Measurements from ENCODE around the gene MAN2B2. TPM values are rescaled to one million over a fixed set of nuclear protein-coding genes. Genes with fewer than 3 reads are reported as not detected.

Gene MAN2B2
- total RNA-seq, 1 donor from 2014 or later: 4.7 TPM

DNA sequence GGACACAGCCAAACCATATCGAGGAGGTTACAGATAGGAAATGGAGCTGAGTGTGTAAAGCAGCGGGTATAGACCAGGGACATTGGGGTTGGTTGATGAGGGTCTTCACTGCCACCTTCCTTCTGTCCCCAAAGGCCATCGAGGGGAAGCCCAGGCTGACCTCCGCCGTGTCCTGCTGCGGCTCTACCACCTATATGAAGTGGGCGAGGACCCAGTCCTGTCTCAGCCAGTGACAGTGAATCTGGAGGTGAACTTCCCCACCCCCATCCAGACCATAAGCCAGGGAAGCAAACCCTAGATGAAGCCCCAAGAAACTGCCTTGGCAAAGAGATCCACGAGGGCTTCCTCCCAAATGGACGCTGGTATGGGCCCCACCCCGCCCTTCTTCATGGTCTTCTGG, 42.3 kb downstream of the MAN2B2 start:
- TF ChIP-seq, protein P1, sequence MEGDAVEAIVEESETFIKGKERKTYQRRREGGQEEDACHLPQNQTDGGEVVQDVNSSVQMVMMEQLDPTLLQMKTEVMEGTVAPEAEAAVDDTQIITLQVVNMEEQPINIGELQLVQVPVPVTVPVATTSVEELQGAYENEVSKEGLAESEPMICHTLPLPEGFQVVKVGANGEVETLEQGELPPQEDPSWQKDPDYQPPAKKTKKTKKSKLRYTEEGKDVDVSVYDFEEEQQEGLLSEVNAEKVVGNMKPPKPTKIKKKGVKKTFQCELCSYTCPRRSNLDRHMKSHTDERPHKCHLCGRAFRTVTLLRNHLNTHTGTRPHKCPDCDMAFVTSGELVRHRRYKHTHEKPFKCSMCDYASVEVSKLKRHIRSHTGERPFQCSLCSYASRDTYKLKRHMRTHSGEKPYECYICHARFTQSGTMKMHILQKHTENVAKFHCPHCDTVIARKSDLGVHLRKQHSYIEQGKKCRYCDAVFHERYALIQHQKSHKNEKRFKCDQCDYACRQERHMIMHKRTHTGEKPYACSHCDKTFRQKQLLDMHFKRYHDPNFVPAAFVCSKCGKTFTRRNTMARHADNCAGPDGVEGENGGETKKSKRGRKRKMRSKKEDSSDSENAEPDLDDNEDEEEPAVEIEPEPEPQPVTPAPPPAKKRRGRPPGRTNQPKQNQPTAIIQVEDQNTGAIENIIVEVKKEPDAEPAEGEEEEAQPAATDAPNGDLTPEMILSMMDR (IDR thresholded peaks at IDR 0.05; ENCODE audit: insufficient read depth, low read length, severe bottlenecking): no peak
- DNase-seq (ENCODE audit: low read depth) (no peak), FAIRE-seq (peak; percentile 23)
- Histone ChIP-seq H3K27me3 (ENCODE audit: control insufficient read depth, insufficient read depth, low read length) (no peaks in the 10 kb centered on the region), H3K4me3 (ENCODE audit: low read depth, low read length) (no peak overlapping the region), H3K36me3 (ENCODE audit: control insufficient read depth, insufficient read depth, low read length) (peaks cover 12% of the 10 kb centered on the region)

DNA sequence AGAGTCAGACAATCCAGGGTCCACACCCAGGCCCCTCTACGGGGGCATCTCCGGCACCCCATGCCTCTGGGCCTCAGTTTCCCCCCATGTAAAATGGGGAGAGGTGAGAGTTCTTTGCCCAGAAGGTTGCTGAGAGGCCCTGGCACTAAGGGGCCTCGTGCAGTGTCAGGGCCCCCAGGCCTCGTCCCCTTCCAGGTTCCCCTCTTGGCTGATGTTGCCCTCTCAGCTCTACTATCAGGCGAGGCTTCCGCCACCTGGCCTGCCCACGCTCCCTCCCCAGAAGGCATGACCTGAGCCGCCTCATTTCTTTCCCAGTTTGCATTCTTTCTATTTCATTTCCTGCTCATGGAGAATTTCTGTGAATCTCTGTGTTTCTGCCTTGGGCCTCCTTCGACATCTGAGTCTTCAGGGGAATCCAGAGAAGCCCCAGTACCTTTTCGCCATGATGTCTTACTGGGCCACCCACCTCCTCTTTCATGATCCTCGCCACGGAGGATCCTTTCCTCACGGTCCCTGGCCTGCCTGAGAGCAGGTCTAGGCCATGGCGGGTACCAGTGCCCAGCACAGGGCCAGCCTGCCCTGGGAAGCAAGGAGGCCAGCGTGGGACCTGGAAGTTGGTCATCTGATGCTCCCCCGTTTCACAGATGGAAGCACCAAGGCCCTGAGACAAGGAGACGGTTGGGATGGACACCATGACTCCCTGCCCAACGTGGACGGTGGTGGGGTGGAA, 43.6 kb downstream of the MAN2B2 start:
- Histone ChIP-seq H3K36me3 (ENCODE audit: control insufficient read depth, insufficient read depth, low read length) (peaks cover 12% of the 10 kb centered on the region), H3K4me3 (ENCODE audit: low read depth, low read length) (no peak overlapping the region), H3K27me3 (ENCODE audit: control insufficient read depth, insufficient read depth, low read length) (no peaks in the 10 kb centered on the region)
- no peak for FAIRE-seq
- TF ChIP-seq, protein P1 (IDR thresholded peaks at IDR 0.05; ENCODE audit: insufficient read depth, low read length, severe bottlenecking): no peak
- no peak for DNase-seq (ENCODE audit: low read depth)

DNA sequence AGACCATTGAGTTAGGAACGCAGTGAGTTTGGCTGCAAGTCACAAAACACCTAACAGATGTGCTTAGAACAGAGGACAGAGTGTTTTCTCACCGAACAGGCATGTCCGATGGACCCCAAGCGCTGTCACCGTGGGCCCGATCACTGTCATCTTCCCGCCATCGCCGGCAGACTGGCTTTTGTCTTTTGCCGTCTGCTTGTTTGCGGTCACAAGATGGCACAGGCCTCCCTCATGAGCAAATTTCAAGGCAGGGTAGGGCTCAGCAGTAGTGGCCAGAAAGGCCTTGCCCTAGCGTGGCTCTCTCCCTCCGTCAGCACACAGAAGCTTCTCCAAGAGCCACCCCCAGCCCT, 44.1 kb downstream of the MAN2B2 start:
- no peak for FAIRE-seq
- no peak overlapping the region for H3K4me3 ChIP-seq (ENCODE audit: low read depth, low read length)
- no peak for DNase-seq (ENCODE audit: low read depth)
- no peaks in the 10 kb centered on the region for H3K27me3 ChIP-seq (ENCODE audit: control insufficient read depth, insufficient read depth, low read length)
- peaks cover 12% of the 10 kb centered on the region for H3K36me3 ChIP-seq (ENCODE audit: control insufficient read depth, insufficient read depth, low read length)
- TF ChIP-seq, protein P1 (IDR thresholded peaks at IDR 0.05; ENCODE audit: insufficient read depth, low read length, severe bottlenecking): no peak

DNA sequence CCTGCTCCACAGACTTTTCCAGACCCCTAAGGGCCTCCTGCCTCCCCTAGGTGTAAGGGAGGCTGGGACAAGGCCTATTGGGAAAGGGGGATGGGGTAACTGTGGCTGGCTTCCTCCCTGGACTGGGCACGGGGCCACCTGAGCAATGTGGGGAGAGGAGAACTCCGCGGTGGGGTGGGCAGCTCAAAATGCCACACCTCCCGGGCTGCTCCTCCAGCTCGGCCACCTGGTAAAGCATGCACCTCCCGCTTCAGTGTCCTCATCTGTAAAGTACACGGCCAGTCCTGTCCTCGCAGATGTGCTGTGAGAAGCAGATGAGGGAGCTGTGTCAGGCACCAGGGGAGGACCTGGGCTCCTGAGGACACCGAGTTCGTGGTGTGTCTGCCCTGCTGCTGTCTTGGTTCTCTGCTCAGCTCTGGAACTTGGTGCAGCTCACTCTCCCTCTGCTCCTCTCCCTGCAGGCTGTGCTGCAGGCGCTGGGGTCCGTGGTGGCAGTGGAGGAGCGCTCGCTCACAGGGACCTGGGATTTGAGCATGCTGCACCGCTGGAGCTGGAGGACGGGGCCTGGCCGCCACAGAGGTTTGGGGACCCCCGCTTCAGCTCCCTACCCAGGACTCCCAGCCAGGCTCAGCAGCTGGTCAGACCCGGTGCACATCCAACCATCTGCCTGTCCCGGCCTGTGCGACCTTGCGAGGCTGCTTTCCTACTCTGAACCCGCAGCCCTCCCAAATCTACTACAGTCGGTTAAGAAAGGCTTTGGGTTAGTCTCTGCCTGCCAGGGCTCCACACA, 44.7 kb downstream of the MAN2B2 start:
- Histone ChIP-seq H3K27me3 (ENCODE audit: control insufficient read depth, insufficient read depth, low read length) (no peaks in the 10 kb centered on the region), H3K36me3 (ENCODE audit: control insufficient read depth, insufficient read depth, low read length) (peaks cover 12% of the 10 kb centered on the region), H3K4me3 (ENCODE audit: low read depth, low read length) (no peak overlapping the region)
- TF ChIP-seq, protein P1 (IDR thresholded peaks at IDR 0.05; ENCODE audit: insufficient read depth, low read length, severe bottlenecking): no peak
- DNase-seq (ENCODE audit: low read depth): no peak
- no peak for FAIRE-seq

DNA sequence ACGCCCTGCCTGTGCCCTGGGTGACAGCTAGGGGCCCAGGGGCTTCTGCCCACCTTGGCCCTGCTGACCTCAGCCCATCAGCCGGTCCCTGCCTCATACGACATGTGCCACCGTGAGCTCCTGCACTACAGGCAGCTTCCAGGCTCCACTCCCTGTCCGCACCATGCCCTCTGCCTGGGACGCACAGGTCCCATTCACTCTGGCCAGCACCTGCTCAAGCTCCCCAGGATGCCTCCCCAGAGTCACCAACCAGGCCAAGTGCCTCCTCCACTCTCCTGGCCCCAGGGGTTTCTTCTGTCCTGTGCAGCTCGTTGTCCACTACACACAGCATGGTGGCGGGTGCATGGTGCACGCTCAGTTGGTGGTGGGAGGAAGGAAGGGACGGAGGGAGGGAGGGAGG, 45.3 kb downstream of the MAN2B2 start:
- TF ChIP-seq, protein P1 (IDR thresholded peaks at IDR 0.05; ENCODE audit: insufficient read depth, low read length, severe bottlenecking): no peak
- H3K36me3 ChIP-seq (ENCODE audit: control insufficient read depth, insufficient read depth, low read length): peaks cover 12% of the 10 kb centered on the region
- DNase-seq (ENCODE audit: low read depth) (no peak), FAIRE-seq (no peak)
- H3K4me3 ChIP-seq (ENCODE audit: low read depth, low read length): no peak overlapping the region
- H3K27me3 ChIP-seq (ENCODE audit: control insufficient read depth, insufficient read depth, low read length): no peaks in the 10 kb centered on the region
